Mucosa of descending colon (tissue), 3 donors: ENCODE results near the gene GLB1L3. TPM values are rescaled to one million over a fixed set of nuclear protein-coding genes. Genes with fewer than 3 reads are reported as not detected.

Source experiments
- ATAC-seq: fragments of 200-7000 bp; cut with Tn5 transposase; one replicate; pipeline ENCODE4 v1.9.1; 2020; ENCODE audit warnings: mild to moderate bottlenecking, moderate library complexity
- DNase-seq, 3 donors: peaks; one replicate each; pipeline ENCODE4 v3.0.0-alpha.2; 2020
- H3K36me3 ChIP-seq: fragments of 200-600 bp; one replicate; pipeline ENCODE4 v1.8.0; 2021; ENCODE audit warnings: low read depth, mild to moderate bottlenecking
- H3K4me1 ChIP-seq: fragments of 200-600 bp; one replicate; pipeline ENCODE4 v1.8.0; 2021; ENCODE audit warnings: low read depth, mild to moderate bottlenecking
- H3K4me3 ChIP-seq: fragments of 200-600 bp; one replicate; pipeline ENCODE4 v1.8.0; 2021; ENCODE audit warnings: mild to moderate bottlenecking
- H3K9me3 ChIP-seq: fragments of 200-600 bp; one replicate; pipeline ENCODE4 v1.8.0; 2021; ENCODE audit warnings: mild to moderate bottlenecking
- intact Hi-C, 2 donors: fragments of 100-400 bp; cut with DNase I in 1 of 2; cut with micrococcal nuclease in 1 of 2; formaldehyde crosslinking; loops; one replicate each; pipeline versions ENCODE4 v1.11.0 to v1.11.1; 2022; cut with DNase I, micrococcal nuclease
- total RNA-seq, 3 donors: library from RNA; stranded (reverse); fragmentation: NEBNext Ultra II Directional in 2 of 3; extraction: Animal tissue kit (Norgen Biotek cat#: 25700) in 2 of 3; gene quantifications; one replicate each; pipeline versions ENCODE4 v1.2.1 to v1.2.4, GENCODE V29; 2021 to 2023
- TF ChIP-seq, protein P1 (sequence below): fragments of 200-600 bp; IDR thresholded peaks from one replicate; pipeline ENCODE4 v1.8.0; 2022; ENCODE audit warnings: antibody characterized with exemption, mild to moderate bottlenecking
- donor health status: DM: no; HTN: no; CAD: no; lungs with moderate emphysema.
- donor health status: DM: no; HTN: no; CAD: no.
- donor health status: DM: no; HTN: yes; CAD: no.

GLB1L3 gene
- total RNA-seq, 3 donors from 2014 or later: 0.09 TPM; not detected in 2

DNA sequence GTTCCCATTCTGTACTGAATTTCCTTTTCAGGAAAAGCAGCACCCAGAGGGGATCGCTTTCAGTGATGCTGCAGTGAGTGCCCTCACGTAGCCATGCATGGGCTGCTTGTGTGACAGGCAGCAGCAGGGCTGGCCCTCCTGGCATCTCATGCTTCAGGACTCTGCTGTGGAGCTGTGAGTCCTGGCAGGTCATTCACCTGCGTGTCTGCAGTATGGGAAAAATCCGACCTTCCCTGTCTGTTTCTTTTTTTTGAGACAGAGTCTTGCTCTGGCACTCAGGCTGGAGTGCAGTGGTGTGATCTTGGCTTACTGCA is 69.0 kb downstream of the GLB1L3 start:
- intact Hi-C loops: no loop called here
- Histone ChIP-seq H3K4me3 (no peak overlapping the region), H3K36me3 (no peaks in the 10 kb centered on the region), H3K4me1 (peaks cover 9% of the 10 kb centered on the region), H3K9me3 (no peaks in the 10 kb centered on the region)
- ATAC-seq: no peak
- DNase-seq: no peak
- TF ChIP-seq, protein P1, sequence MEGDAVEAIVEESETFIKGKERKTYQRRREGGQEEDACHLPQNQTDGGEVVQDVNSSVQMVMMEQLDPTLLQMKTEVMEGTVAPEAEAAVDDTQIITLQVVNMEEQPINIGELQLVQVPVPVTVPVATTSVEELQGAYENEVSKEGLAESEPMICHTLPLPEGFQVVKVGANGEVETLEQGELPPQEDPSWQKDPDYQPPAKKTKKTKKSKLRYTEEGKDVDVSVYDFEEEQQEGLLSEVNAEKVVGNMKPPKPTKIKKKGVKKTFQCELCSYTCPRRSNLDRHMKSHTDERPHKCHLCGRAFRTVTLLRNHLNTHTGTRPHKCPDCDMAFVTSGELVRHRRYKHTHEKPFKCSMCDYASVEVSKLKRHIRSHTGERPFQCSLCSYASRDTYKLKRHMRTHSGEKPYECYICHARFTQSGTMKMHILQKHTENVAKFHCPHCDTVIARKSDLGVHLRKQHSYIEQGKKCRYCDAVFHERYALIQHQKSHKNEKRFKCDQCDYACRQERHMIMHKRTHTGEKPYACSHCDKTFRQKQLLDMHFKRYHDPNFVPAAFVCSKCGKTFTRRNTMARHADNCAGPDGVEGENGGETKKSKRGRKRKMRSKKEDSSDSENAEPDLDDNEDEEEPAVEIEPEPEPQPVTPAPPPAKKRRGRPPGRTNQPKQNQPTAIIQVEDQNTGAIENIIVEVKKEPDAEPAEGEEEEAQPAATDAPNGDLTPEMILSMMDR: no peak

DNA sequence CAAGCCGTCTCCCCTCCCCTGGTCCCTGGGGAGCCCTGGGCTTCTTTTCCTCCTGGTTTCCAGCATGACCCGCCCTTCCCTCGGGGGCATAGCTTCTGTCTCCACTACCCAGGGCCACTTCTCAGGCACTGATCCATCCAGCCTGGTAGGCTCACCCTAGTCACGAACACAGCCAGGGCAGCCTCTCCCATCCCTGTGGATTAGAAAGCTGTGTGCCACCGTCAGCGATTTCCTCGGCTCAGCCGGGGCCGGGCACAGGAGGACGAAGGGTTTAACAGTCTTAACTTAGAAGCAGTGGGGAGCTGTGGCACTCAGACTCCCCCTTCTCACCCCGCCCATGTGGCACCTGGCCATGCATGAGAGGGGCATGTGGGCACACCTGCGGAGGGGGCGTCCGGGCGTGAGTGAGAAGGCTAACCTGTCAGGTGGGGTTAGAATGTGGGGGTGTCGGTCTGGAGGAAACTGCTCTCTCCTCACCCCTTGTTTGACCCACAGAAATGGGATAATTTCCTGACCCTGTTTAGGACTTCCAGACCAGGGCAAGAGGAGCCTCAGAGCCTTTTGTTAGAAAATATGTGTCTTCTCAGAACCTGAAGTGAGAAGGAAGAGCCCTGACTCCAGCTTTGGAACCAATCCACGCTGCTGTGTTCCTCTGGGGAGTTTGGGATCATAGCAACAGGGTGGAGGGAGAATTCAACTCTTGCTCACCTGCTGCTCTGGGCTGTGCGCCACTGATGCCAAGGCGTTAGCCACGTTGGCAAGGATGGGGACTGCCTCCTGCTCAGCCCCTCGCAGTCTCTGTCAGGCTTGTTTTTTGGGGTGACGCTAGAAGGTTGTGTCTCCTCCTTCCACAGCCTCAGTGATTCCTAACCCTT is 70.2 kb downstream of the GLB1L3 start:
- TF ChIP-seq, protein P1: no peak
- intact Hi-C loops: no loop called here
- H3K4me3 ChIP-seq: no peak overlapping the region
- H3K4me1 ChIP-seq: no peaks in the 10 kb centered on the region
- no peak for ATAC-seq
- peak in 1 of 3 donors; percentile 0 for DNase-seq
- no peaks in the 10 kb centered on the region for H3K36me3 ChIP-seq
- no peaks in the 10 kb centered on the region for H3K9me3 ChIP-seq

DNA sequence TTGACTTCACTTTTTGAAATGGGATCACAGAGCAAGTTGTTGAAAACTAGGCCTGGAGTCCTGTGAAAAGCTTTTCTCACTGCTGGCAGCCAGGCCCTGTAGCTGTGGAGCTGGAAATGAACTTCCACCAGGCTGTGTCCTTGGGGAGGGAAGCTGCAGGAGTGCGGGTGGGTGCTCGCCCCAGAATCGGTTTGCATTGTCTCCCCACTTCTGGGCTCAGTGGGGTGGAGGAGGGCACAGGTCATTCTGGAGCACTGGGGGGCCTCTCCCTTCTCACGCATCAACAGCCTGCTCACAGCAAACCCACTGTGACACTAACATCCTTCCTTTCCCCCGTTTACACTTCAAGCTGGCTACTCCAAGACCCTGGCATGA is 70.8 kb downstream of the GLB1L3 start:
- no peak overlapping the region for H3K4me3 ChIP-seq
- no peaks in the 10 kb centered on the region for H3K36me3 ChIP-seq
- TF ChIP-seq, protein P1: no peak
- no peak for DNase-seq
- intact Hi-C loops: no loop called here
- no peaks in the 10 kb centered on the region for H3K9me3 ChIP-seq
- no peak for ATAC-seq
- no peaks in the 10 kb centered on the region for H3K4me1 ChIP-seq

DNA sequence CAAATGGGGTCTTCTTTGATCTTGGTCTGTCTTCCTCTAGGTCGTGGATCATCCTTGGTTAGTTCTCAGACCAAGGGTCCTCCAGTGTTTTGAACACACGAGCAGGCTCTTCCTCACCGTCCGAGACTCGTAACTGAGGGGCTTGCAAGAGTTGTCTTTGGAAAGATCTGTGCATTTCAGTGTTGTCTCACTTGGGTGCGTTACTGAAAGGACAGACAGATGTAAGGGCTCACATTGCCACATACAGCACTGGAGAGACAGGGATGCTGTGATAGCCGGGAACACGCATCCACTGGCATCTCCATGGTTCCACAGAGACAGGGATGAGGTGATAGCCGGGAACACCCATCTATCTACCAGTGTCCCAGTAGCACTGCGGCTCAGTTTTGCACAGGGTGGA is 71.3 kb downstream of the GLB1L3 start:
- H3K9me3 ChIP-seq: no peaks in the 10 kb centered on the region
- intact Hi-C loops: no loop called here
- no peak for DNase-seq
- H3K36me3 ChIP-seq: no peaks in the 10 kb centered on the region
- no peak overlapping the region for H3K4me3 ChIP-seq
- H3K4me1 ChIP-seq: no peaks in the 10 kb centered on the region
- TF ChIP-seq, protein P1: no peak
- ATAC-seq: no peak

DNA sequence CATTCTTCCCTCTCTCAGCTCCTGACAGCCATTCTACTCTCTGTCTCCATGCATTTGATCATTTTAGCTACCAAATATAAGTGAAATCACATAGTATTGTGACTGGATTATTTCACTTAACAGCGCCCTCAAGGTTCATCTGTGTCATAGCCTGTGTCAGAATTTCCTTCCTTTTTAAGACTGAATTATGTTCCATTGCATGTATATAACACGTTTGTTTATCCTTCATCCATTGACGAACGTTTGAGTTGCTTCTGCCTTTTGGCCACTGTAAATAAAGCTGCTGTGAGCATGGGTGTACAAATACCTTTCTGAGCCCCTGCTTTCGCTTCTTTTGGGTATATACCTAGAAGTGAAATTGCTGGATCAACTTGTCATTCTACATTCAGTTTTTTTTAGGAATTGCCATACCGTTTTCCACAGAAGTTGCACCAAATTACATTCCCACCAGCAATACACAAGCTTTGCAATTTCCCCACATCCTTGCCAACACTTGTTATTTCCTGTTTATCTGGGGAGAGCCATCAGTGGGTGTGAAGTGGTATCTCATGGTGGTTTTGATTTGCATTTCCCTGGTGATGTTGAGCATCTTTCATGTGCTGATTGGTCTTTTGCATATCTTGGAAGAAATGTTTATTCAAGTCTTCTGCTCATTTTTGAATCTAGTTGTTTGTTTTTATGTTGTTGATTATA is 73.1 kb downstream of the GLB1L3 start:
- Histone ChIP-seq H3K36me3 (no peaks in the 10 kb centered on the region), H3K4me3 (no peak overlapping the region), H3K9me3 (no peaks in the 10 kb centered on the region), H3K4me1 (no peaks in the 10 kb centered on the region)
- intact Hi-C loops: no loop called here
- TF ChIP-seq, protein P1: no peak
- ATAC-seq (no peak), DNase-seq (no peak)
